Measurements from ENCODE around the gene FAM174C.

Gene FAM174C

DNA sequence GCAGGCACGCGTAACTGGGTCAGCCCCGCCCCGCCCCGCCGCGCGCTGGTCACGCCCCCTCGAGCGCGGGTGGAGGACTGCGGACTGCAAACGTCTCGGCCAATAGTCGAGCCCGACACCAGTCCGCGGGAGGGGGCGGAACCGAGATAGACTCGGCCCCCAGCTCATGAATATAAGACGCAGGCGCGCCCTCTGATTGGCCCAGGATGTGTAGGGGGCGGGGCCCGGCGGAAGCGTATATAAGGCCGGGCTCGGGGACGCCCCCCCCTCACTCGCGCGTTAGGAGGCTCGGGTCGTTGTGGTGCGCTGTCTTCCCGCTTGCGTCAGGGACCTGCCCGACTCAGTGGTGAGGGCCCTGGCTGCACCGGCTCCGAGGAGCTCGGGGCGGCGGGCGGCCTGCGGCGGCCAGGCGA lies 6.3 kb upstream of the FAM174C start, which contains the start of gene CIRBP:
Gene CIRBP, plus strand, starts transcription at position 268 of the 413 bp plus-strand sequence. CDS start 1,602 bp downstream, outside the sequence.
- in situ Hi-C loops (cut with HindIII; ENCODE audit: low pct_ligation_motif_present, low pct_unique_long_range_greater_than_20kb, low sequenced_read_pairs) = no loop called here
- peak; percentile 96 for DNase-seq

DNA sequence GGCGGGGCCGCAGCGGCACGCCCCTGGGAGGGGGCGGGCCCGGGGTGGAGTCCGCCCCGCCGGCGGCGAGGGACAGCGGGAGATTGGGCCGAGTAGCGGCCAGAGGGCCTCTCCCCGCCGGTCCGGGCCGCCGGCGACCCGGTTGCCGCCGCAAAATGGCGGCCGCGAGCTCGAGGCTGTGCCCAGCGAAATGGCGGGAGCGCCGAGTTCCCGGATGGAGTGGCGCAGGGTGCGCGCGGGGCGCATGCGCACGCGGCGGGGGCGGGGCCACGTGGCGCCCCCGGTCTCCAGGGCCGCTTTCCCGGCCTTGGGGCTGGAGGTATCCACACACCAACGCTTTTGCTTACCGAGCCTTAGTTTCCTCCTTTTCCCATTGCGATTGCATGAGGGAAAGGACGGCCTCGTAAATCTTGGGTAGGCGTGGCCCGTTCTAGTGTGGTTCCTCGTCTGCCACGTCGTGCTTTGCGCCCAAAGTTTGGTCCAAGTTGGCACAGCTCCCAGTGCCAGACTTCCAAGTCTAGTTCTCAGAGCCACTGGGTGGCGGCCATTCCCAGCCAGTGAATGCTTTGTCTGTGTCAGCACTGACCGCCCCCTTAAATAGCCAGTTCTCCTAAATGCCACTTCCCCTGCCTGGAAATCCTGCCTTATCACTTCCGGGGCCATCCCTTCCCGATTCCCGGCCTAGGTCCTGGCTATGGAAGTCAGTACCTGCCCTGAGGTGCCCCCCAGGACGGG lies 5.7 kb upstream of the FAM174C start:
- in situ Hi-C loops (cut with HindIII; ENCODE audit: low pct_ligation_motif_present, low pct_unique_long_range_greater_than_20kb, low sequenced_read_pairs) = no loop called here
- DNase-seq = peak; percentile 81

DNA sequence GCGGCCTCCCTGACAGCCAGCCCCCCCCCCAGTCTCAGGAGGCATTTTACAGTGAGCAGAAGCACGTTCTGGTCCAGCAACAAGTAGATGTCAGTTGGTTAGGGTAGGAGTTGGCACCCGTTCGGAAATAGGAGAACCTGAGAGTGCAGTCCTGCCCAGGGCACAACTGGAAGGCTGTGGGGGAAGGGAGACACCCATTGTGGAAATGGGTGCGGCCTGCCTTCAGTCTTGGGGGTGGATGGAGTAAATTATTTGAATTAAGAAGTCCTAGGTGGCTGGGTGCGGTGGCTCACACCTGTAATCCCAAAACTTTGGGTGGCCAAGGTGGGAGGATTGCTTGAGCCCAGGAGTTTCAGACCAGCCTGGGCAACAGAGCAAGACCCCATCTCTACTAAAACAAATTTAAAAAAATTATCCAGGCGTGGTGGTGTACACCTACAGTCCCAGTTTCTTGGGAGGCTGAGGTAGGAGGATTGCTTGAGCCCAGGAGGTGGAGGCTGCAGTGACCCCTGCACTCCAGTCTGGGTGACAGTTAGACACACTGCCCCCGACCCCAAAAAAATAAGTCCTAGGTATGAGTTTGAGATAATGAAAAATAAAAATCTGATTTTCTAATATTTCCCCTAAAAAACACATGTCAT lies 5.0 kb upstream of the FAM174C start:
- no peak for DNase-seq
- in situ Hi-C loops (cut with HindIII; ENCODE audit: low pct_ligation_motif_present, low pct_unique_long_range_greater_than_20kb, low sequenced_read_pairs) = no loop called here

GRCh38 chr19:1270854-1271527 lies 4.3 kb upstream of the FAM174C start:
- in situ Hi-C loops (cut with HindIII; ENCODE audit: low pct_ligation_motif_present, low pct_unique_long_range_greater_than_20kb, low sequenced_read_pairs) = no loop called here
- no peak for DNase-seq

DNA sequence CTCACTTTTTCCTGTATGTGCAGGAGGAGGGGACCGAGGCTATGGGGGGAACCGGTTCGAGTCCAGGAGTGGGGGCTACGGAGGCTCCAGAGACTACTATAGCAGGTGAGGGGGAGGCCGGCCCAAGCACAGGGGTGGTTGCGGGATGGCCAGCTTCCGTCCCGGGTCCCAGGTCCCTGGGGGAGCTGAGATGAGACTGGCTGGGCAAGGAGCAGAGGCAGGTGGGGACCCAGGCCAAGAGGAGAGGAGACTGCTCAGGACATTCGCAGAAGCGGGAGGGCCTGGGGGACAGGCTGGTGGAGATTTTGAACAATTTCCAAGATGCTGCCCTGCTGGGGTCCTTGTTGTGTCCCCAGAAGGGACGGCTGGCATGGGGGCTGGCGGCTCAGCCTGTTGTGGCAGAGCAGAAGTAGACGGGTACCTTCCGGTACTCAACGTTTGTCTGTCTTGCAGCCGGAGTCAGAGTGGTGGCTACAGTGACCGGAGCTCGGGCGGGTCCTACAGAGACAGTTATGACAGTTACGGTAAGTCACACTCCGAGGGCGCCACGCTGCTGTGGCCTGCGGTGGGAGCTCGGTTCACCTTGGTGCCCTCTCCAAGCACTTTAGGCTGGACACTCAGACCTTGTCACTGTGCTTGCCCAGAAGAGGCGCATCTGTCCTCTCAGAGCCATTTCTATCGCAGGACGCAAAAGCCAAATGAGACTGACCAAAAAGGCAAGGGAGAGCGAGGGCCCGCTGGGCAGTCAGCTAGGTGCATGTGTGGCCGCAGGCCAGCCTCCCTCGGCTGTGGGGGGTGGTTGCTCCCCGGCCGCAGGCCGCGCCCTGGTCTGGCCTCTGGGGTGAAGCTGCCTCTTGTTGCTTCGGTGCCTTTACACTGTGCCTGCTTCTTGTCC lies 3.6 kb upstream of the FAM174C start:
- in situ Hi-C loops (cut with HindIII; ENCODE audit: low pct_ligation_motif_present, low pct_unique_long_range_greater_than_20kb, low sequenced_read_pairs) = no loop called here
- no peak for DNase-seq

DNA sequence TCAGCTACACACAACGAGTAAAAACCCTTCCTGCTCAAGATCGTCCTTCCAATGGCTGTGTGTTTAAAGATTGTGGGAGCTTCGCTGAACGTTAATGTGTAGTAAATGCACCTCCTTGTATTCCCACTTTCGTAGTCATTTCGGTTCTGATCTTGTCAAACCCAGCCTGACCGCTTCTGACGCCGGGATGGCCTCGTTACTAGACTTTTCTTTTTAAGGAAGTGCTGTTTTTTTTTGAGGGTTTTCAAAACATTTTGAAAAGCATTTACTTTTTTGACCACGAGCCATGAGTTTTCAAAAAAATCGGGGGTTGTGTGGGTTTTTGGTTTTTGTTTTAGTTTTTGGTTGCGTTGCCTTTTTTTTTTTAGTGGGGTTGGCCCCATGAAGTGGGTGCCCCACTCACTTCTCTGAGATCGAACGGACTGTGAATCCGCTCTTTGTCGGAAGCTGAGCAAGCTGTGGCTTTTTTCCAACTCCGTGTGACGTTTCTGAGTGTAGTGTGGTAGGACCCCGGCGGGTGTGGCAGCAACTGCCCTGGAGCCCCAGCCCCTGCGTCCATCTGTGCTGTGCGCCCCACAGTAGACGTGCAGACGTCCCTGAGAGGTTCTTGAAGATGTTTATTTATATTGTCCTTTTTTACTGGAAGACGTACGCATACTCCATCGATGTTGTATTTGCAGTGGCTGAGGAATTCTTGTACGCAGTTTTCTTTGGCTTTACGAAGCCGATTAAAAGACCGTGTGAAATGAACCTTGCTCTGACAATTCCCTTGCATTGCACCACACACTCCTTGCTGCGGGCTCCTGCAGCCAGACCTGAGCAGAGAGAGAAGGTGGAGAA lies 2.7 kb upstream of the FAM174C start:
- no peak for DNase-seq
- in situ Hi-C loops (cut with HindIII; ENCODE audit: low pct_ligation_motif_present, low pct_unique_long_range_greater_than_20kb, low sequenced_read_pairs) = no loop called here

- DNase-seq = no peak
- in situ Hi-C loops (cut with HindIII; ENCODE audit: low pct_ligation_motif_present, low pct_unique_long_range_greater_than_20kb, low sequenced_read_pairs) = no loop called here
These were observed 1.9 kb upstream of the FAM174C start for GRCh38 chr19:1273263-1274041.

- no peak for DNase-seq
- in situ Hi-C loops (cut with HindIII; ENCODE audit: low pct_ligation_motif_present, low pct_unique_long_range_greater_than_20kb, low sequenced_read_pairs) = no loop called here
These were observed 1.1 kb upstream of the FAM174C start for GRCh38 chr19:1274081-1274851.

GRCh38 chr19:1274852-1275259 lies 474 bp upstream of the FAM174C start:
- no peak for DNase-seq
- in situ Hi-C loops (cut with HindIII; ENCODE audit: low pct_ligation_motif_present, low pct_unique_long_range_greater_than_20kb, low sequenced_read_pairs) = no loop called here

DNA sequence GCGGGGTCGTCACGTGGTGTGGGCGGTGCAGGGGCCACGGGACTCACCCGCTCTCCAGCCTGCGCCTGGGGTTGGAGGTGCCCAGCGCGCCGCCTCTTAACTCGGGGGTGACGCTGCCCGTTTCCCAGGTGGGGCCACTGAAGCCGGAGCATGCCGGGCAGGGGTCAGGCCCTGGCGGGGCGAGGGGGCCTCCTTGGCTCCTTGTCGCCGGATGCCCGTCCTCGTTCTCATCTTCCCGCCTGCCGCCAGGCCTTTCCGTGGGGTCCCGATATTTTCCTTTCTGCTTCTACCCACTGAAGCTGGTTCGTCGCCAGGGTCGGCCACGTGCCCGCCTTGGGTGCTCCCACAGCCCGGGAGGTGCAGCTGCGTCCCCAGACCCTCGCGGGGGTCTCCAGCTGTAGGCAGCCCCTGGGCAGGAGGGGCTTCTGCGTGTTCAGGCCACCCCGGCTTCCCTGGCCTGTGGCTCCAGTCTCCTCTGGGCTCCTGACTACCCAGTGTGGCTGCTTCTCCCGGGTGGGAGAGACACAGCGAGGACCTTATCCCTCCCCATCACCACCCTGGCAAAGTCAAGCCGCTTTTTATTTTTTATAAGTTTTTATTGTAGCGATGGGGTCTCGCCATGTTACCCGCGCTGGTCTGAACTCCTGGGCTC lies 772 bp downstream of the FAM174C start:
- in situ Hi-C loops (cut with HindIII; ENCODE audit: low pct_ligation_motif_present, low pct_unique_long_range_greater_than_20kb, low sequenced_read_pairs) = no loop called here
- no peak for DNase-seq

- in situ Hi-C loops (cut with HindIII; ENCODE audit: low pct_ligation_motif_present, low pct_unique_long_range_greater_than_20kb, low sequenced_read_pairs) = no loop called here
- no peak for DNase-seq
These were observed 1.3 kb downstream of the FAM174C start for GRCh38 chr19:1276628-1277022.

GRCh38 chr19:1277061-1277460 lies 1.7 kb downstream of the FAM174C start:
- in situ Hi-C loops (cut with HindIII; ENCODE audit: low pct_ligation_motif_present, low pct_unique_long_range_greater_than_20kb, low sequenced_read_pairs) = no loop called here
- no peak for DNase-seq

DNA sequence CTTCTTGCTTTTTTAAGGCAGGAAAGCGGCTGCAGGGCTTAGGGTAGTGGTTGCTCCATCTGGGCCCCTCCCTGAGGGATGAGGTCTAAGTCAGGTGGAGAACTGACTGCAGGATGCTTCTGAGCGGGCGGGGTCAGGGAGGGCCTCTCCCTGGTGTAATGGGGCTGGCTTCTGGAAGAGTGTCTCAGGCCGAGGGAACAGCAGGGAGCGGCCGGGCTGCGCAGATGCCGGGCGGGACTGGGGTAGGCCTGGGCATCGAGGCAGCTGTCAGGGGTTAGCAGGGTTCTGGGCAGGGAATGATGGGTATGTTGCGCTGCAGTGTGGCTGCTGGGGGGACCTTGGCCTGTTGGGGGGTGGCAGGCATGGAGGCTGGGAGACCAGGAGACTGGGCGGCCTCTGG lies 2.7 kb downstream of the FAM174C start:
- in situ Hi-C loops (cut with HindIII; ENCODE audit: low pct_ligation_motif_present, low pct_unique_long_range_greater_than_20kb, low sequenced_read_pairs) = no loop called here
- no peak for DNase-seq

DNA sequence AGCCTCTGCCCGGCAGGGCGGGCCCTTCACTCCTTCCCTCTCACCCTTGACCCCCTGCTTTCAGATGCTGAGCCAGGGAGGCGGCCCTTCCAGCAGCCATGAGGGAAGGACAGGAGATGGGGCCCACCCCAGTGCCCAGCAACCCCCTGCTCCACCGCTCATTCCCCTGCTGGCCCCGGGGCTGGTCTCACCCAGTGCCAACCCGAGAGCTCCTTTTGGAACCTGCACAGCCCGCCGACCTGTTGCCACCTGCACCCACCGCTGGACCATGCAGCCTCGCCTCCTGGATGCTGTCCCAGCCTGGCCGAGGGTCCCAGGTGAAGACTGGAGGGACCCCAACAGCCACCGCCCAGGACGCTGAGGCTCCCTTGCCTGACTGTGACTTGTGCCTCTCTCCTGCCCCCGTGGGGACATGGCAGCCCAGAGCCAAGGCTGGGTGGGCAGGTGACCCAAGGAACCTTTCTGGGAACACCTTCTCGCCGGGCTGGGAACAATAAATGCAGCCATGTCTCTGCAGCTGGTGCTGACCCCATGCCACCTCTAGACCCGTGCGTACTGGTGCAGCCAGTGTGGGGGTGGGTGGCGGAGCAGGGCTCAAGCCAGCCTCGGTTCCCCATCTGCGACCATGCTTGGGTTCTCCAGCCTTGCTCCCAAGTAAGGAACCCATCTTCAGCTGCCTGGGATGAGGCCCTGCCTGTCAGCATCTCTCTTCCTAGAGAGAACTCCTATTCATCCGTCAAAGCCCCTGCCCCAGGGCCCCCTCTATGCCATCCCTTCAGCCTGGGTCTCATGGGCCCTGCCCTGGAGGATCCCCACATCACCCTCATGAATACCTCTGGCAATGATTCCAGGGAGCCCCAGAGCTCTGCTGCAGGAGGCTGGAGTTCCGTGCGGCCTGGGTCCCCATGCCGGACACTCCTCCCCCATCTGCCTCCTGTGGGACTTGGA lies 3.7 kb downstream of the FAM174C start:
- in situ Hi-C loops (cut with HindIII; ENCODE audit: low pct_ligation_motif_present, low pct_unique_long_range_greater_than_20kb, low sequenced_read_pairs) = no loop called here
- no peak for DNase-seq

- peak; percentile 77 for DNase-seq
- in situ Hi-C loops (cut with HindIII; ENCODE audit: low pct_ligation_motif_present, low pct_unique_long_range_greater_than_20kb, low sequenced_read_pairs) = no loop called here
These were observed 4.5 kb downstream of the FAM174C start for GRCh38 chr19:1279782-1280341.

Data from ACHN (cell line).